K562 (cell line): Measurements from ENCODE around the gene MARCHF3. TPM values are rescaled to one million over a fixed set of nuclear protein-coding genes. Genes with fewer than 3 reads are reported as not detected.

Source experiments
- KAT8 ChIP-seq: fragments of 450-650 bp; IDR thresholded peaks from 2 replicates; pipeline ENCODE4 v1.6.1; 2016; ENCODE audit warnings: low read depth, mild to moderate bottlenecking
- PHF20 ChIP-seq: fragments of 450-650 bp; IDR thresholded peaks from 2 replicates; pipeline ENCODE4 v1.6.1; 2018; ENCODE audit not compliant: partially characterized antibody
- POLR2AphosphoS2 ChIP-seq: IDR thresholded peaks from 2 replicates; pipeline ENCODE4 v1.6.1; 2012; ENCODE audit warnings: low read length, improper control_type of control experiment
- RBM14 ChIP-seq: fragments of 200-400 bp; formaldehyde crosslinking; IDR thresholded peaks from 2 replicates; pipeline ENCODE4 v1.6.1; 2018; ENCODE audit warnings: low read depth, mild to moderate bottlenecking, low read length, moderate library complexity, borderline replicate concordance; ENCODE audit not compliant: insufficient read depth
- SMAD4 ChIP-seq: fragments of 250-450 bp; sonication (Bioruptor Pico); conservative IDR thresholded peaks from 2 replicates; pipeline ENCODE4 v1.8.0; 2021; ENCODE audit warnings: inconsistent platforms, mild to moderate bottlenecking, moderate library complexity
- SRSF1 ChIP-seq: fragments of 200-400 bp; formaldehyde crosslinking; IDR thresholded peaks from 2 replicates; pipeline ENCODE4 v1.6.1; 2017; ENCODE audit warnings: mild to moderate bottlenecking, low read depth, low read length, moderate library complexity
- SRSF9 ChIP-seq: fragments of 200-400 bp; formaldehyde crosslinking; IDR thresholded peaks from 2 replicates; pipeline ENCODE4 v1.6.1; 2017; ENCODE audit warnings: low read depth, low read length, borderline replicate concordance
- YY1 ChIP-seq, 3 experiments: IDR thresholded peaks; 2 replicates each; pipeline ENCODE4 v1.6.1; 2011; ENCODE audit warnings: low read length in 2 of 3, mild to moderate bottlenecking in 2 of 3, moderate library complexity in 2 of 3, borderline replicate concordance in 1 of 3, control low read depth in 1 of 3, low read depth in 1 of 3; ENCODE audit not compliant: insufficient read depth in 3 of 3, insufficient replicate concordance in 2 of 3, control insufficient read depth in 1 of 3, insufficient read length in 1 of 3; ENCODE audit errors: extremely low read depth in 1 of 3
- ZNF134 ChIP-seq: fragments of 250-450 bp; sonication (Bioruptor Pico); conservative IDR thresholded peaks from 2 replicates; pipeline ENCODE4 v1.4.0; 2020
- polyA plus RNA-seq, 8 experiments: library from polyadenylated mRNA; depleted of rRNA in 4 of 8; stranded (reverse) in 5 of 8; unstranded in 3 of 8; fragments of >200 nt; fragmentation: Nextera tagmentation in 2 of 8; fragmentation: Illumina TruSeq in 1 of 8; extraction: Ambion mirVana in 2 of 8; extraction: Trizol in 1 of 8; gene quantifications; 2 replicates each; pipeline versions ENCODE4 v1.2.1 to v1.2.3, GENCODE V29; 2011 to 2014; ENCODE audit warnings: inconsistent platforms in 1 of 8, missing spikeins in 1 of 8
- total RNA-seq, 7 experiments: library from RNA; depleted of rRNA in 6 of 7; stranded (reverse); fragments of >200 nt in 6 of 7; fragmentation: Illumina TruSeq in 2 of 7; extraction: Trizol in 2 of 7; gene quantifications; 2 replicates each; pipeline versions ENCODE4 v1.2.1 to v1.2.3, GENCODE V29; 2011 to 2021; ENCODE audit warnings: low replicate concordance in 1 of 7
- TF ChIP-seq, protein P1 (sequence below): sonication (generic); formaldehyde crosslinking; IDR thresholded peaks from 2 replicates; pipeline ENCODE4 v1.8.0; 2022; ENCODE audit warnings: missing genetic modification reagents, mild to moderate bottlenecking, borderline replicate concordance
- TF ChIP-seq, protein P2 (sequence below): fragments of 200-800 bp; sonication (Bioruptor generic); IDR thresholded peaks from 2 replicates; pipeline ENCODE4 v1.6.1; 2016; ENCODE audit warnings: missing genetic modification characterization, missing compliant biosample characterization
- TF ChIP-seq, protein P3 (sequence below): fragments of 450-650 bp; IDR thresholded peaks from 2 replicates; pipeline ENCODE4 v1.6.1; 2018; ENCODE audit not compliant: partially characterized antibody

MARCHF3 gene
- total and polyA plus RNA-seq, 9 of the 15 experiments (the other 6 are each of a cell fraction or from before 2014, with no cell fraction given): 5.6 to 37.4 (median 16.5) TPM

DNA sequence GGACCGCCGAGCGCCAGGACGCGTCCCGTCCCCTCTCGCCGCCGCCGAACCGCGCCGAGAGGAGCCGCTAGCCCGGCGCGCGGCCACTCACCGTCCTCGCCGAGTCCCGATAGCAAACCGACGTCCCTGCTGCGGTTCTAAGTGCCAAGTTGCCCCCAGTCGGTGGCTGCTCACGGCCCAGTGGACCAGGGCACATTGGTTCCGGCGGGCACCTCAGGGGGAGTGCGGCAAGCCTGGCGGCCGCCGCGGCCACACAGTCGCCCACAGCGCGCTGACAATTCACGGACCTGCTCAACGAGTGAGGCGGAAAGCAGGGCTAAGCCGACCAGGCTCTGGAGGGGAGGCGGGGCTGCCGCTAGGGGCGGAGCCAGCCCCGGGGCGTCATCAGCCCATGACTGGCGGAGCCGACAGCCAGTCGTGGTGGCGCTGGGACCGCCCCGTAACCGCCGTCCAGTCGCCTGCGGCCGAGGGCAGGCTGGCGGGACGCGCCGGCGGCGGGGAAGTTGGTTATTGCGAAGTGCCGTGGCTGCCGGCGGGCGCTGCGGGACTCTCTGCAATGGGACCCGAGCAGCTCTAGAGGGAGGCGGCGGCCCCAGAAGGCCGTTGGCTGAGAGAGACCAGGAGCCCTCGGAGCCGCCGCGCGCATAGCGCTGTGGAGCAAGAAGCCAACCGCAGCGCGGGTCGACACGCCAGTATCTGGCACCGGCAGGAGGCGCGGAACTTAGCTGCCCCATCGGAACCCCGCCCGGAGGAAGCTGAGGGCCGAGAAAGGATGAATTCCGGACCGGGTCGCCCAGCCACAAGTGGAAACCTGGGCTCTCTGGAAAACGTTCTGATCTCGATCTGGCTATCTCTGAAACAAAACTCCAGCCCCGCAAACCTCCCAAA is at the start of gene MARCHF3 (continued):
- TF ChIP-seq, protein P1, sequence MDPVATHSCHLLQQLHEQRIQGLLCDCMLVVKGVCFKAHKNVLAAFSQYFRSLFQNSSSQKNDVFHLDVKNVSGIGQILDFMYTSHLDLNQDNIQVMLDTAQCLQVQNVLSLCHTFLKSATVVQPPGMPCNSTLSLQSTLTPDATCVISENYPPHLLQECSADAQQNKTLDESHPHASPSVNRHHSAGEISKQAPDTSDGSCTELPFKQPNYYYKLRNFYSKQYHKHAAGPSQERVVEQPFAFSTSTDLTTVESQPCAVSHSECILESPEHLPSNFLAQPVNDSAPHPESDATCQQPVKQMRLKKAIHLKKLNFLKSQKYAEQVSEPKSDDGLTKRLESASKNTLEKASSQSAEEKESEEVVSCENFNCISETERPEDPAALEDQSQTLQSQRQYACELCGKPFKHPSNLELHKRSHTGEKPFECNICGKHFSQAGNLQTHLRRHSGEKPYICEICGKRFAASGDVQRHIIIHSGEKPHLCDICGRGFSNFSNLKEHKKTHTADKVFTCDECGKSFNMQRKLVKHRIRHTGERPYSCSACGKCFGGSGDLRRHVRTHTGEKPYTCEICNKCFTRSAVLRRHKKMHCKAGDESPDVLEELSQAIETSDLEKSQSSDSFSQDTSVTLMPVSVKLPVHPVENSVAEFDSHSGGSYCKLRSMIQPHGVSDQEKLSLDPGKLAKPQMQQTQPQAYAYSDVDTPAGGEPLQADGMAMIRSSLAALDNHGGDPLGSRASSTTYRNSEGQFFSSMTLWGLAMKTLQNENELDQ (CRISPR knock-in tag): no peak
- TF ChIP-seq RBM14 (no peak), PHF20 (peak; percentile 46), KAT8 (no peak), YY1 (IDR thresholded peaks at IDR 0.05; ENCODE audit: borderline replicate concordance in 1 of 3, control insufficient read depth in 1 of 3, extremely low read depth in 1 of 3, insufficient read depth in 3 of 3, insufficient read length in 1 of 3, insufficient replicate concordance in 2 of 3, low read depth in 1 of 3, low read length in 2 of 3) (peak in 2 of 3 experiments; percentile 11 to 26), SRSF9 (no peak), SMAD4 (CRISPR knock-in tag) (peak; percentile 93), POLR2AphosphoS2 (peak; percentile 83; the same call in 1 of the 2 replicates), SRSF1 (no peak), ZNF134 (no peak)
- TF ChIP-seq, protein P2, sequence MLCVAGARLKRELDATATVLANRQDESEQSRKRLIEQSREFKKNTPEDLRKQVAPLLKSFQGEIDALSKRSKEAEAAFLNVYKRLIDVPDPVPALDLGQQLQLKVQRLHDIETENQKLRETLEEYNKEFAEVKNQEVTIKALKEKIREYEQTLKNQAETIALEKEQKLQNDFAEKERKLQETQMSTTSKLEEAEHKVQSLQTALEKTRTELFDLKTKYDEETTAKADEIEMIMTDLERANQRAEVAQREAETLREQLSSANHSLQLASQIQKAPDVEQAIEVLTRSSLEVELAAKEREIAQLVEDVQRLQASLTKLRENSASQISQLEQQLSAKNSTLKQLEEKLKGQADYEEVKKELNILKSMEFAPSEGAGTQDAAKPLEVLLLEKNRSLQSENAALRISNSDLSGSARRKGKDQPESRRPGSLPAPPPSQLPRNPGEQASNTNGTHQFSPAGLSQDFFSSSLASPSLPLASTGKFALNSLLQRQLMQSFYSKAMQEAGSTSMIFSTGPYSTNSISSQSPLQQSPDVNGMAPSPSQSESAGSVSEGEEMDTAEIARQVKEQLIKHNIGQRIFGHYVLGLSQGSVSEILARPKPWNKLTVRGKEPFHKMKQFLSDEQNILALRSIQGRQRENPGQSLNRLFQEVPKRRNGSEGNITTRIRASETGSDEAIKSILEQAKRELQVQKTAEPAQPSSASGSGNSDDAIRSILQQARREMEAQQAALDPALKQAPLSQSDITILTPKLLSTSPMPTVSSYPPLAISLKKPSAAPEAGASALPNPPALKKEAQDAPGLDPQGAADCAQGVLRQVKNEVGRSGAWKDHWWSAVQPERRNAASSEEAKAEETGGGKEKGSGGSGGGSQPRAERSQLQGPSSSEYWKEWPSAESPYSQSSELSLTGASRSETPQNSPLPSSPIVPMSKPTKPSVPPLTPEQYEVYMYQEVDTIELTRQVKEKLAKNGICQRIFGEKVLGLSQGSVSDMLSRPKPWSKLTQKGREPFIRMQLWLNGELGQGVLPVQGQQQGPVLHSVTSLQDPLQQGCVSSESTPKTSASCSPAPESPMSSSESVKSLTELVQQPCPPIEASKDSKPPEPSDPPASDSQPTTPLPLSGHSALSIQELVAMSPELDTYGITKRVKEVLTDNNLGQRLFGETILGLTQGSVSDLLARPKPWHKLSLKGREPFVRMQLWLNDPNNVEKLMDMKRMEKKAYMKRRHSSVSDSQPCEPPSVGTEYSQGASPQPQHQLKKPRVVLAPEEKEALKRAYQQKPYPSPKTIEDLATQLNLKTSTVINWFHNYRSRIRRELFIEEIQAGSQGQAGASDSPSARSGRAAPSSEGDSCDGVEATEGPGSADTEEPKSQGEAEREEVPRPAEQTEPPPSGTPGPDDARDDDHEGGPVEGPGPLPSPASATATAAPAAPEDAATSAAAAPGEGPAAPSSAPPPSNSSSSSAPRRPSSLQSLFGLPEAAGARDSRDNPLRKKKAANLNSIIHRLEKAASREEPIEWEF (CRISPR knock-in tag): no peak
- TF ChIP-seq, protein P3, sequence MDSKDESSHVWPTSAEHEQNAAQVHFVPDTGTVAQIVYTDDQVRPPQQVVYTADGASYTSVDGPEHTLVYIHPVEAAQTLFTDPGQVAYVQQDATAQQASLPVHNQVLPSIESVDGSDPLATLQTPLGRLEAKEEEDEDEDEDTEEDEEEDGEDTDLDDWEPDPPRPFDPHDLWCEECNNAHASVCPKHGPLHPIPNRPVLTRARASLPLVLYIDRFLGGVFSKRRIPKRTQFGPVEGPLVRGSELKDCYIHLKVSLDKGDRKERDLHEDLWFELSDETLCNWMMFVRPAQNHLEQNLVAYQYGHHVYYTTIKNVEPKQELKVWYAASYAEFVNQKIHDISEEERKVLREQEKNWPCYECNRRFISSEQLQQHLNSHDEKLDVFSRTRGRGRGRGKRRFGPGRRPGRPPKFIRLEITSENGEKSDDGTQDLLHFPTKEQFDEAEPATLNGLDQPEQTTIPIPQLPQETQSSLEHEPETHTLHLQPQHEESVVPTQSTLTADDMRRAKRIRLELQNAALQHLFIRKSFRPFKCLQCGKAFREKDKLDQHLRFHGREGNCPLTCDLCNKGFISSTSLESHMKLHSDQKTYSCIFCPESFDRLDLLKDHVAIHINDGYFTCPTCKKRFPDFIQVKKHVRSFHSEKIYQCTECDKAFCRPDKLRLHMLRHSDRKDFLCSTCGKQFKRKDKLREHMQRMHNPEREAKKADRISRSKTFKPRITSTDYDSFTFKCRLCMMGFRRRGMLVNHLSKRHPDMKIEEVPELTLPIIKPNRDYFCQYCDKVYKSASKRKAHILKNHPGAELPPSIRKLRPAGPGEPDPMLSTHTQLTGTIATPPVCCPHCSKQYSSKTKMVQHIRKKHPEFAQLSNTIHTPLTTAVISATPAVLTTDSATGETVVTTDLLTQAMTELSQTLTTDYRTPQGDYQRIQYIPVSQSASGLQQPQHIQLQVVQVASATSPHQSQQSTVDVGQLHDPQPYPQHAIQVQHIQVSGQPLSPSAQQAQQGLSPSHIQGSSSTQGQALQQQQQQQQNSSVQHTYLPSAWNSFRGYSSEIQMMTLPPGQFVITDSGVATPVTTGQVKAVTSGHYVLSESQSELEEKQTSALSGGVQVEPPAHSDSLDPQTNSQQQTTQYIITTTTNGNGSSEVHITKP: peak; percentile 7
